Liver (tissue), 9 donors: Measurements from ENCODE around the gene SALL1. TPM values are rescaled to one million over a fixed set of nuclear protein-coding genes. Genes with fewer than 3 reads are reported as not detected.

Source experiments
- DNase-seq: peaks from one replicate; pipeline ENCODE4 v3.0.0-alpha.2; 2017; ENCODE audit warnings: low spot score
- H3K27ac ChIP-seq, 2 donors: one replicate each; pipeline ENCODE4 v1.7.0; 2013; ENCODE audit warnings: inconsistent platforms in 2 of 2, low read length in 2 of 2, control low read depth in 1 of 2, low read depth in 1 of 2, mild to moderate bottlenecking in 1 of 2
- H3K27me3 ChIP-seq, 4 donors: one replicate each; pipeline versions ENCODE4 v1.6.1 to v1.7.0; 2013; ENCODE audit warnings: low read length in 3 of 4, inconsistent platforms in 1 of 4, mild to moderate bottlenecking in 1 of 4, moderate library complexity in 1 of 4; ENCODE audit not compliant: control insufficient read depth in 4 of 4, insufficient read depth in 4 of 4
- H3K36me3 ChIP-seq, 4 donors: one replicate each; pipeline versions ENCODE4 v1.6.1 to v1.7.0; 2013; ENCODE audit warnings: low read length in 3 of 4, mild to moderate bottlenecking in 3 of 4, low read depth in 1 of 4, moderate library complexity in 1 of 4; ENCODE audit not compliant: control insufficient read depth in 4 of 4, insufficient read depth in 3 of 4
- H3K4me1 ChIP-seq, 4 donors: one replicate each; pipeline versions ENCODE4 v1.6.1 to v1.7.0; 2013; ENCODE audit warnings: low read length in 3 of 4, mild to moderate bottlenecking in 3 of 4, moderate library complexity in 1 of 4; ENCODE audit not compliant: control insufficient read depth in 4 of 4, insufficient read depth in 4 of 4
- H3K4me3 ChIP-seq, 3 donors: one replicate each; pipeline versions ENCODE4 v1.6.1 to v1.7.0; 2013; ENCODE audit warnings: low read length in 3 of 3, control low read depth in 1 of 3, low read depth in 1 of 3, mild to moderate bottlenecking in 1 of 3
- H3K9ac ChIP-seq, 2 donors: one replicate each; pipeline ENCODE4 v1.7.0; 2013; ENCODE audit warnings: low read length in 2 of 2, mild to moderate bottlenecking in 2 of 2, moderate library complexity in 2 of 2, control low read depth in 1 of 2, low read depth in 1 of 2
- H3K9me3 ChIP-seq, 4 donors: one replicate each; pipeline versions ENCODE4 v1.6.1 to v1.7.0; 2013; ENCODE audit warnings: low read length in 3 of 4; ENCODE audit not compliant: control insufficient read depth in 4 of 4
- GABPA ChIP-seq, 2 donors: IDR thresholded peaks in 1 of 2; conservative IDR thresholded peaks in 1 of 2; 2 replicates each; pipeline ENCODE4 v1.6.1; 2016; ENCODE audit warnings: antibody characterized with exemption in 2 of 2, mild to moderate bottlenecking in 1 of 2, moderate library complexity in 1 of 2
- HNF4A ChIP-seq, 2 donors: conservative IDR thresholded peaks; 2 replicates each; pipeline ENCODE4 v1.6.1; 2016; ENCODE audit warnings: antibody characterized with exemption in 2 of 2, mild to moderate bottlenecking in 2 of 2
- JUND ChIP-seq, 2 donors: IDR thresholded peaks; 2 replicates each; pipeline ENCODE4 v1.6.1; 2016; ENCODE audit warnings: antibody characterized with exemption in 2 of 2
- RAD21 ChIP-seq, 2 donors: IDR thresholded peaks; 2 replicates each; pipeline ENCODE4 v1.6.1; 2016; ENCODE audit warnings: antibody characterized with exemption in 2 of 2, mild to moderate bottlenecking in 2 of 2
- RXRA ChIP-seq, 2 donors: IDR thresholded peaks; 2 replicates each; pipeline ENCODE4 v1.6.1; 2017 to 2018; ENCODE audit warnings: antibody characterized with exemption in 2 of 2, mild to moderate bottlenecking in 1 of 2
- SP1 ChIP-seq: IDR thresholded peaks from 2 replicates; pipeline ENCODE4 v1.6.1; 2018; ENCODE audit warnings: antibody characterized with exemption, mild to moderate bottlenecking
- TAF1 ChIP-seq: conservative IDR thresholded peaks from 2 replicates; pipeline ENCODE4 v1.6.1; 2016; ENCODE audit warnings: antibody characterized with exemption, mild to moderate bottlenecking
- YY1 ChIP-seq: IDR thresholded peaks from 2 replicates; pipeline ENCODE4 v1.6.1; 2016; ENCODE audit warnings: antibody characterized with exemption, mild to moderate bottlenecking
- WGBS: extraction: QIAGEN DNeasy Blood & Tissue Kit; methylation state at CpG from one replicate; pipeline ENCODE4 v1.1.7; 2013; 5-methylcytosine and 5-hydroxymethylcytosine counted together
- polyA plus RNA-seq, 2 donors: library from polyadenylated mRNA; stranded (reverse) in 1 of 2; unstranded in 1 of 2; fragments of 200-250 nt in 1 of 2; fragments of >200 nt in 1 of 2; fragmentation: Nextera tagmentation in 1 of 2; extraction: Ambion mirVana in 1 of 2; gene quantifications; one replicate each; pipeline versions ENCODE4 v1.2.1 to v1.2.3, GENCODE V29; 2013 to 2015
- total RNA-seq, 2 donors: library from RNA; depleted of rRNA; stranded (reverse); fragments of >200 nt; gene quantifications; one replicate each; pipeline ENCODE4 v1.2.3, GENCODE V29; 2014
- TF ChIP-seq, protein P1 (sequence below): IDR thresholded peaks from 2 replicates; pipeline ENCODE4 v1.6.1; 2016; ENCODE audit warnings: antibody characterized with exemption
- TF ChIP-seq, protein P2 (sequence below): IDR thresholded peaks from 2 replicates; pipeline ENCODE4 v1.6.1; 2016; ENCODE audit warnings: antibody characterized with exemption
- TF ChIP-seq, protein P3 (sequence below): IDR thresholded peaks from 2 replicates; pipeline ENCODE4 v1.6.1; 2016; ENCODE audit warnings: antibody characterized with exemption
- TF ChIP-seq, protein P4 (sequence below): IDR thresholded peaks from 2 replicates; pipeline ENCODE4 v1.6.1; 2016; ENCODE audit warnings: antibody characterized with exemption, mild to moderate bottlenecking
- TF ChIP-seq, protein P5 (sequence below): fragments of 150-350 bp; IDR thresholded peaks from 2 replicates; pipeline ENCODE4 v1.5.1; 2017; ENCODE audit warnings: improper control_type of control experiment, low read depth, low read length; ENCODE audit not compliant: missing input control
- donor health status: healthy.
- donor health status: healthy.
- donor health status: healthy.
- donor health status: healthy.
- donor health status: healthy.

SALL1 gene
- total and polyA plus RNA-seq, 4 donors, result 1.8 to 13.4 (median 11.7) TPM

DNA sequence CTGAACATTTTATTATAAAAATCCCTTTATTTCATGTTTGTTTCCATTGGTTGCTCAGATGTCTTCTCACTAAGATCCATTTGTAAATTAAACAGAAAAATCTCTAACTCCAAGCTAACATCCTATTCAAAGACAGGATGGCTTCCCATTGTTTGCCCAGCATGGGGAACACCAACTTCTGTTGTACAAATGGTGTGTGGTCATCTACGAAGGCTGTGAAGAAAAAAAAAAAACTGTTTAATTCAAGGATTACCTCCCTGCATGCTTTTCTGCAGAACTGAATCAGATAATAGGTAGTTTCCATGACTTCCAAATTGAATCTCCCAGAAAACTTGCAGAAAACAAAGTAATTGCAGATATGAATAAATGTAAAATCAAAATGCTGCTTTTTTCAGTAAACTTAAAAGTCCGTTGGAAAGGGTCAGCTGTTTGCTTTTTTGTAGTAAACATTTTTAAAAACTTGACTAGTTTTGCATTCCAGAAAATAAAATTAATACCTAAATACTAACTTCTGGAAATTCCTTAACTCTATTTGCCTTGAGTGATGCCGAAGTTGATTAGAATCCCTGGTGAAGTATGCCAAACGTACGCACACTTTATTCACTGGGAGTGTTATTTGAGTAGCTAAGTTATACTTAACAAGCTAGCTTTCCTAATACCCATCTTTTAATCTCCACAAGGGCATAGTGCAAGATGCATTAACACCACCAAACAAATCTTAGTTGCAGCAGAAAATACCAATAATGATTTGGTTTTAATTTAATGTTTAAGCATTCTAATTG is 7.7 kb downstream of the SALL1 start:
- Histone ChIP-seq H3K36me3 (peaks cover 6 to 35% (median 20%) of the 10 kb centered on the region in 4 donors), H3K4me1 (peaks cover 6 to 47% (median 36%) of the 10 kb centered on the region in 4 donors), H3K9me3 (no peaks in the 10 kb centered on the region), H3K27me3 (no peaks in the 10 kb centered on the region), H3K9ac (no peak overlapping the region), H3K4me3 (no peak overlapping the region), H3K27ac (no peak overlapping the region)
- WGBS, result 37% methylated on average over 5 of the region's 5 CpGs
- DNase-seq, result no peak
- TF ChIP-seq, protein P1, sequence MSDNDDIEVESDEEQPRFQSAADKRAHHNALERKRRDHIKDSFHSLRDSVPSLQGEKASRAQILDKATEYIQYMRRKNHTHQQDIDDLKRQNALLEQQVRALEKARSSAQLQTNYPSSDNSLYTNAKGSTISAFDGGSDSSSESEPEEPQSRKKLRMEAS, result no peak
- TF ChIP-seq HNF4A (conservative IDR thresholded peaks at IDR 0.05) (peak in 1 of 2 donors; percentile 7), JUND (IDR thresholded peaks at IDR 0.05) (no peak), SP1 (no peak), GABPA (IDR thresholded peaks at IDR 0.05 in 1 of 2, conservative IDR thresholded peaks at IDR 0.05 in 1 of 2) (no peak), YY1 (no peak), RXRA (IDR thresholded peaks at IDR 0.05) (no peak)
- TF ChIP-seq, protein P2, sequence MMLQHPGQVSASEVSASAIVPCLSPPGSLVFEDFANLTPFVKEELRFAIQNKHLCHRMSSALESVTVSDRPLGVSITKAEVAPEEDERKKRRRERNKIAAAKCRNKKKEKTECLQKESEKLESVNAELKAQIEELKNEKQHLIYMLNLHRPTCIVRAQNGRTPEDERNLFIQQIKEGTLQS, result no peak
- TF ChIP-seq, protein P3, sequence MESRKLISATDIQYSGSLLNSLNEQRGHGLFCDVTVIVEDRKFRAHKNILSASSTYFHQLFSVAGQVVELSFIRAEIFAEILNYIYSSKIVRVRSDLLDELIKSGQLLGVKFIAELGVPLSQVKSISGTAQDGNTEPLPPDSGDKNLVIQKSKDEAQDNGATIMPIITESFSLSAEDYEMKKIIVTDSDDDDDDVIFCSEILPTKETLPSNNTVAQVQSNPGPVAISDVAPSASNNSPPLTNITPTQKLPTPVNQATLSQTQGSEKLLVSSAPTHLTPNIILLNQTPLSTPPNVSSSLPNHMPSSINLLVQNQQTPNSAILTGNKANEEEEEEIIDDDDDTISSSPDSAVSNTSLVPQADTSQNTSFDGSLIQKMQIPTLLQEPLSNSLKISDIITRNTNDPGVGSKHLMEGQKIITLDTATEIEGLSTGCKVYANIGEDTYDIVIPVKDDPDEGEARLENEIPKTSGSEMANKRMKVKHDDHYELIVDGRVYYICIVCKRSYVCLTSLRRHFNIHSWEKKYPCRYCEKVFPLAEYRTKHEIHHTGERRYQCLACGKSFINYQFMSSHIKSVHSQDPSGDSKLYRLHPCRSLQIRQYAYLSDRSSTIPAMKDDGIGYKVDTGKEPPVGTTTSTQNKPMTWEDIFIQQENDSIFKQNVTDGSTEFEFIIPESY, result no peak

DNA sequence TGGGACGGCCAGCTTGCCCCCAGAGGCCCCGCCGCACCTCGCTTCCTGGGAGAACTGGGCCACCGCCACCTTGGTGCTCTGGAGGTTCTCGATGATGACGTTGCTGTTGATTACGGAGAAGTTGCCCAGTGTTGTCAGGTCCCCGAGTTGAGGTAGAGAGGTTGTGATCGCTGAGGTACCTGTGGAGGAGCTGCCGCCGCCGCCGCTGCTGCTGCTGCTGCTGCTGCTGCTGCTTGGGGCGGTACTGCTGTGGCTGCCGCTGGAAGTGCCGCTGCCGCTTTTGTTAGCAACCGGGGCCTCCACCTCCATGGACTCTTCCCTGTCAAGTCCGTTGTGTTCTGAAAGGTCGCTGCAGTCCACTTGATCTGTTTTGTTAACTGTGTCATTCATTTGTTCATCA is 9.5 kb downstream of the SALL1 start:
- H3K9me3 ChIP-seq, result no peaks in the 10 kb centered on the region
- H3K27ac ChIP-seq, result no peak overlapping the region
- H3K36me3 ChIP-seq, result peaks cover 6 to 39% (median 22%) of the 10 kb centered on the region in 4 donors
- no peaks in the 10 kb centered on the region for H3K27me3 ChIP-seq
- H3K4me1 ChIP-seq, result peaks cover 6 to 59% (median 45%) of the 10 kb centered on the region in 4 donors
- TF ChIP-seq SP1, result no peak
- TF ChIP-seq, protein P4, sequence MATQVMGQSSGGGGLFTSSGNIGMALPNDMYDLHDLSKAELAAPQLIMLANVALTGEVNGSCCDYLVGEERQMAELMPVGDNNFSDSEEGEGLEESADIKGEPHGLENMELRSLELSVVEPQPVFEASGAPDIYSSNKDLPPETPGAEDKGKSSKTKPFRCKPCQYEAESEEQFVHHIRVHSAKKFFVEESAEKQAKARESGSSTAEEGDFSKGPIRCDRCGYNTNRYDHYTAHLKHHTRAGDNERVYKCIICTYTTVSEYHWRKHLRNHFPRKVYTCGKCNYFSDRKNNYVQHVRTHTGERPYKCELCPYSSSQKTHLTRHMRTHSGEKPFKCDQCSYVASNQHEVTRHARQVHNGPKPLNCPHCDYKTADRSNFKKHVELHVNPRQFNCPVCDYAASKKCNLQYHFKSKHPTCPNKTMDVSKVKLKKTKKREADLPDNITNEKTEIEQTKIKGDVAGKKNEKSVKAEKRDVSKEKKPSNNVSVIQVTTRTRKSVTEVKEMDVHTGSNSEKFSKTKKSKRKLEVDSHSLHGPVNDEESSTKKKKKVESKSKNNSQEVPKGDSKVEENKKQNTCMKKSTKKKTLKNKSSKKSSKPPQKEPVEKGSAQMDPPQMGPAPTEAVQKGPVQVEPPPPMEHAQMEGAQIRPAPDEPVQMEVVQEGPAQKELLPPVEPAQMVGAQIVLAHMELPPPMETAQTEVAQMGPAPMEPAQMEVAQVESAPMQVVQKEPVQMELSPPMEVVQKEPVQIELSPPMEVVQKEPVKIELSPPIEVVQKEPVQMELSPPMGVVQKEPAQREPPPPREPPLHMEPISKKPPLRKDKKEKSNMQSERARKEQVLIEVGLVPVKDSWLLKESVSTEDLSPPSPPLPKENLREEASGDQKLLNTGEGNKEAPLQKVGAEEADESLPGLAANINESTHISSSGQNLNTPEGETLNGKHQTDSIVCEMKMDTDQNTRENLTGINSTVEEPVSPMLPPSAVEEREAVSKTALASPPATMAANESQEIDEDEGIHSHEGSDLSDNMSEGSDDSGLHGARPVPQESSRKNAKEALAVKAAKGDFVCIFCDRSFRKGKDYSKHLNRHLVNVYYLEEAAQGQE, result no peak
- TF ChIP-seq, protein P2, result no peak
- TF ChIP-seq, protein P5, sequence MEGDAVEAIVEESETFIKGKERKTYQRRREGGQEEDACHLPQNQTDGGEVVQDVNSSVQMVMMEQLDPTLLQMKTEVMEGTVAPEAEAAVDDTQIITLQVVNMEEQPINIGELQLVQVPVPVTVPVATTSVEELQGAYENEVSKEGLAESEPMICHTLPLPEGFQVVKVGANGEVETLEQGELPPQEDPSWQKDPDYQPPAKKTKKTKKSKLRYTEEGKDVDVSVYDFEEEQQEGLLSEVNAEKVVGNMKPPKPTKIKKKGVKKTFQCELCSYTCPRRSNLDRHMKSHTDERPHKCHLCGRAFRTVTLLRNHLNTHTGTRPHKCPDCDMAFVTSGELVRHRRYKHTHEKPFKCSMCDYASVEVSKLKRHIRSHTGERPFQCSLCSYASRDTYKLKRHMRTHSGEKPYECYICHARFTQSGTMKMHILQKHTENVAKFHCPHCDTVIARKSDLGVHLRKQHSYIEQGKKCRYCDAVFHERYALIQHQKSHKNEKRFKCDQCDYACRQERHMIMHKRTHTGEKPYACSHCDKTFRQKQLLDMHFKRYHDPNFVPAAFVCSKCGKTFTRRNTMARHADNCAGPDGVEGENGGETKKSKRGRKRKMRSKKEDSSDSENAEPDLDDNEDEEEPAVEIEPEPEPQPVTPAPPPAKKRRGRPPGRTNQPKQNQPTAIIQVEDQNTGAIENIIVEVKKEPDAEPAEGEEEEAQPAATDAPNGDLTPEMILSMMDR, result no peak
- TF ChIP-seq GABPA (IDR thresholded peaks at IDR 0.05 in 1 of 2, conservative IDR thresholded peaks at IDR 0.05 in 1 of 2), result no peak
- no peak for TF ChIP-seq HNF4A (conservative IDR thresholded peaks at IDR 0.05)
- no peak for TF ChIP-seq TAF1
- TF ChIP-seq, protein P3, result no peak
- TF ChIP-seq RAD21 (IDR thresholded peaks at IDR 0.05), result no peak
- TF ChIP-seq, protein P1, result no peak
- no peak overlapping the region for H3K4me3 ChIP-seq
- DNase-seq, result no peak
- WGBS, result 96% methylated on average over 21 of the region's 21 CpGs
- no peak overlapping the region for H3K9ac ChIP-seq
